GM18951 (cell line): ENCODE data around the gene CENPE.

Experiments used
- POLR2A ChIP-seq: IDR thresholded peaks from 4 replicates; pipeline ENCODE4 v1.6.1; 2011; ENCODE audit warnings: mild to moderate bottlenecking; ENCODE audit not compliant: insufficient read length, insufficient read depth; ENCODE audit errors: extremely low read depth
- in situ Hi-C: fragments of 300-500 bp; cut with MboI; formaldehyde crosslinking; loops from one replicate; pipeline ENCODE4 v1.12.0; 2022; ENCODE audit warnings: low sequenced_read_pairs, mixed read lengths, inconsistent platforms; ENCODE audit not compliant: unreplicated experiment

The CENPE gene

DNA sequence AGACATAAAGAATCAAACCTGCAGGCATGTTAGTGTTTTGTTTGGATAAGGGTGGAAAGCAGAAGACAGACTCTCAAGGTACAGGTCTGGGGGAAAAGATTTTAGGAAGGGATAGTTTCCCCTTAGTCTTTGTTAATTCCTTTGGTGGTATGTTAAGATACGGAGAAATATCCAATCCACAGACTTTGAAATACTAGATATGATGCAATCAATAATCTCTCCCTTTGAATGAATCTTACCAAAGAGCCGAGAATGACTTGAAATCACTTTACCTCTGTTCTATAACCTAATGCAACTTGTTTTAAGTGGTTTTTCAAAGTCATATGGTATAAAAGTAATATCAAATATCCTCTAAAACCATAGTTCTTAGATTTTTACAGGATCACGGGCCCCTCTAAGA, 93.3 kb downstream of the CENPE start:
- in situ Hi-C loops: loop anchor here (10.0 kb wide), 1 partner anchor 480 kb away; no protein-coding TSS in a partner anchor
- TF ChIP-seq POLR2A: no peak

DNA sequence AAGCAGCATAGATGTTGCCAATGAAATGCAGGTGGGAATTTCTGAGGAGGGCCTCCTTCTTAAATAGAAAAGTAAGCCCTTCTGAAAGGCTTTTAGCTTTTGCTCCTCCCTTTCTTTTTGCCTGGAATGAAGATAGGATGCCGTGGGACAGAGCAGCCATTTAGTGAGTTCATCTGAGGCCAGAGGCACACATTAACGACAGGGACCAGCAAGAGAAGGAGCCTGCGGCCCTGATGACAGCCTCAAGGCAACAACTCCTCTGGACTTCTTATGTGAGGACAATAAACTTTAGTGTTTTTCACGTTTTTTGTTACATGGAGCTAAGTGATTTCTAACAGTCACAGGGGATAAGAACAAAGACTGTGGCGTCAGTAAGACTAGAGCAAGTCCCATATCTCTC, 97.5 kb downstream of the CENPE start:
- no peak for TF ChIP-seq POLR2A
- in situ Hi-C loops: loop anchor here (10.0 kb wide), 1 partner anchor 476 kb away; no protein-coding TSS in a partner anchor

DNA sequence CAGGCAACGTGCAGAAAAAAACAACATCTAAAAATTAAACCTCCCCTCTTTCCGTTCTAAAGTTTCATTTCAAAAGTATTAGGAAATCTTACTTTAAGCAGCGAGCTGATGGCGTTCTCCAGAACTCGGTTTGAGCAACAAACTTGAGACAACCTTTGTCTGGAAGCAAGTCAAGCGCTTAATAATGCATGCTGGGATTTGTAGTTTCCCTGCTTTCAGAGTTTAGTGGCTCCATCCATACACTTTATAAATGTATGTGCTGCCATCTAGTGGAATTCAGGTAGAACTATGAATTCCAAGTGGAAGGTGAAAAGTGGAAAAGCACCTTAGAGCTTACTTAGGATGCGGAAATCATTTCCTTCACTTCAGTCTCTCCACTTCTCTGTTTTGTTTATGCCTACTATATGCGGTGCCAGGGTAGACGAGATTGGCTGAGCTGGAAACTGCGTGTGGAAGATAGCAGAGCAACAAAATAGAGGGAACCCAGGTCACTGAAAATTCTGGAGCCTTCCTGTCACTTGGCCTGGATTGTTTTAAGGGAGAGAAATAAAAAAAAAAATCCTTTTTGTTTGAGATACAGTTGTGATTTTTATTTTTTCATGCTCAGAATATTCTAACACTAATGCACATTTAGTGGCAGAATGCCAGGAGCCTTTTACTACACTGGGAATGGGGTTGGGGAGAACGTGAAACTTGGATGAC, 98.3 kb downstream of the CENPE start, which contains the start of gene BDH2:
TSS of gene BDH2 (minus strand) at position 144 of the 702 bp plus-strand sequence. CDS start 3,580 bp downstream, outside the sequence.
- in situ Hi-C loops: loop anchor here (10.0 kb wide), 1 partner anchor 475 kb away; no protein-coding TSS in a partner anchor
- no peak for TF ChIP-seq POLR2A

DNA sequence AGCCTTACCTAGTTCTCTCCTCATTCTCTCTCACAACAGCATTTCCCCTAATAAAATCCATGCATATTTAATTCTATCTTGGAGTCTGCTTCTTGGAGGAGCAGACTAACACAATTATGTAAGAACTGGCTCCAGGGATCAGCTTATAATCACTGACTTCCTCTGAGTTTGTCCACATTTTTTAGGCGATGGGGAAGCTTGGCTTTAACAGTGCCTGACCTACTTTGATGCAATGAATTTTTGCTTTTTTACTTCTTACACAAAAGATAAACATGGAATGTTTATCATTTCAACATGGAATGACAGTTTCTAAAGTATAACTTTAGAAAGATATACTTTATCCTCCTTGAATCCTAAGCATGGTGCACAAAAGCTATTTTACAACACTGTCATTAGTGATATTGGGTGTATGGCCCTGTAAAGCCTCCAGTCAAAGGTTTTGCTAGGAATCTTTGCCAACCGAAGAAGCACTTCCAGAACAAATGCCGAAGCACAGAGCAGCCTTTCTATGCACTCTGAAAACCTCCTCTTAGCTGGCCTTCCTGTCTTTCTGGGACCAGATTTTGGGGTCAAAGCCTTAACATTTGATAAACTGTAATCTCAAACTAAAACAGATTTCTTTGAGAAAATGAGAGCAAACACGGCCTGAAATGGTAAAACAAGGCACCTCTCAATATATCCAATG, 99.2 kb downstream of the CENPE start:
- in situ Hi-C loops: no loop called here

DNA sequence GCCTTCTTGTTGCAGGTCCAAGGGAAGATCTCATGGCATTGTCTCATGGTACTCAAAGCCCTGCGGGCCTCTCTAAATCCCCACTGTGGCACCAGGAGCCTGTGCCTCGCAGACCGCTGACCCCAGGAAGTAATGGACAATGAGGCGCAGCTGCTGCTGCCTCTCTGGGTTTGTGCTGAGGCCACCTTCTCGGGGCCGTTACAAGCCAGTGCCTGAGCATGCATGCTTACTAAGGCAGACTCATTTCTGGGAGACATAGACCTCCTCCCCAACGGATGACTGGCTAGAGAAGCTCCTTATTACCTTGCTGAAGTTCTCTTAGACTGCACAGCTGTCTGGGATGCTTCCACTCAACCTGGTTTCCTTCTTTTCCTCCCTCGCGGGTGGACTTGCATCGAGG, 99.8 kb downstream of the CENPE start:
- no peak for TF ChIP-seq POLR2A
- in situ Hi-C loops: no loop called here

More for the DNA sequence above, 99.2 kb downstream of the CENPE start:
- no peak for TF ChIP-seq POLR2A

DNA sequence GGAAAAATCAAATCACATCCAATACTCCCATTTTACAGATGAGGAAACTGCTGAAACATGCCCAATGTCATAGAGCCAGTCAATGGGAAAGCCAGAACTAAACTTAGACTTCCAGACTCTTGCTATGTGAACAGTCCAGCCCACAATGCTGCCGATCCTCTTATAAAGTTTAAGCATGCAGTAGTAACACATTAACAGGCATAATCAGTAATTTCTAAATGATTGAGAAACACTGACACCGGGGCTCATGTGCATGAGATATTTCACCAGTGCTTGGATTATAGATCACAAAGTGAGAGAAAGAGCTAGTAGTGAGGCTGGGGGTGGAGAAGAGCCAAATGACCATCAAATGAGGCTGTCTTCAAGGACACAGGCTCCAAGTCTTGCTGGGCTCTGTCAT, 101.0 kb downstream of the CENPE start:
- in situ Hi-C loops: no loop called here
- no peak for TF ChIP-seq POLR2A

DNA sequence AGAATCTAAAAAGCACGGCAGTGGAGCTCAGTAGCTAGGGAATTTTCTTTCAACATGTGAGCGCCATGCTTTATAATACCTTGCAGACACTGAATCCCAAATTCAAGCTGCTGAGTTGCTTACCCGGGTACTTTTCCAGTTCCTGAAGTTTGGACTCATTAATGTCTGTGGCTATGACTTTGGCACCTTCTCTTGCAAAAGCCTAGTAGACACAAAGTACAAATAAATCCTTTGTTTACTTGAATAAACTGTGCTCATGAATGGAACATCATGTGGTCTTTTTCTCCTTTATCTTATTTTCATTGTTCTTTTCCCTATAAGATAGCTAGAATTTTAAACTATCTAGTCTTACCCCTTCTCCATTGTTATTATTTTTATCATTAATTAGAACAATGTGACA, 103.1 kb downstream of the CENPE start:
- in situ Hi-C loops: no loop called here
- no peak for TF ChIP-seq POLR2A

DNA sequence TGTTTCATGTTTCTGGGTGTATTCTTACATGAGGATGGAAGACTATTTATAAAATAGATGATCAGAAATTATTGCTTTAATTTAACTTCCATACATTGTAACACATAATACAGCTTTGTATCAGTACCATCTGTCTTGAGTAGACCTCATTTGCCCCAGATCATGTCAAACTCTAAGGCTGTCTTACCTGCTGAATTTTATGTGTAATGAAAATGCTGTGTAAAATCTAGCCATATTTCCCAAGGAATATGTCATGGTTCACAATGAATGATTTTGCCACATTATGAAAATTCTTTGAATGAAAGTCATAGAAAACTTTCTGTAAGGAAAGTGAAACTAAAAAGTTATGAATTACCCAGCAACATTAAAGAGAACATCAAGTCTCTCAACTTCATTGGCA, 105.9 kb downstream of the CENPE start:
- in situ Hi-C loops: no loop called here
- TF ChIP-seq POLR2A: no peak

DNA sequence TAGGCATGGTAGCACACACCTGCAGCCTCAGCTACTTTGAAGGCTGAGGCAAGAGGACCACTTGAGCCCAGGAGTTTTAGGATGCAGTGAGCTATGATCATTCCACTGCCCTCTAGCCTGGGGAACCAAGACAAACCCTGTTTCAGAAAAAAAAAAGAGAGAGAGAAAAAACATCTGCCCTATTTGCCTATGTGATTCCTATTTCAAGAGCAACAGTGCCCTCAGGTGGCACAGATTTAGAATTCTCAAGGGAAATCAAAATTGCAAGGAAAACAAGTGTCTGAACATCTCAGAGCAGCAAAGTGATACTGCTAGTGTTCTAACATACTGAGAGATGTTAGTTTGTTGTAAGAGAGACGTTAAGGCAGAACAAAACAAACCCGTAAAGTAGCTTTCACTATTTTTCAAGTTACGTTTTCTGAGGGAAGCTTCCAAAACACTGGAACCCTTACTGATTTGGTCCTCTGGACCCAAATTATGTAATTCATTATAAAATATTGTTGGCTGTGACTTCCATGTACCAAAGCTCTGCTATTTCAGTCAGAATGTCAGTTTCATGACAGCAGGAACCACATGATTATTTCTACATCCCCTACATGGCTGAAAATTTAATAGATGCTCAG, 106.4 kb downstream of the CENPE start:
- in situ Hi-C loops: no loop called here

DNA sequence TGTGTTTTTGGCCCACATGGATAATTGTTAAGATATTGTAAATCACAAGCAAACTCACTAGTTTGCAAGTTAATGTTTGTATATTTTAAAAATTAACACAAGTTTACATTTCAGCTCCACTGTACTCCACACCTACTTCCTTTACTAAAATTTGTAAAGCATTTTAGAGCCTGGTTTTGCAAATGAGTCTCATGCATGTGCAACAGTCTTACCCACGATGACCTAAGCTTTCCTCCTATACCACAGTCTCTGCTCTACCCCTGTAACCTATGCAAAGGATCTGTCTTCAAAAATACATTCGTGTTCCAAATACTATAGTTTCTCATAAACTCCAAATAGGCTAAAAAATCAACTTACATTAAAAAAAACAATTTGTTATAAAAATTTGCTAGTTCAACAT, 108.7 kb downstream of the CENPE start:
- no peak for TF ChIP-seq POLR2A
- in situ Hi-C loops: no loop called here

More for the DNA sequence above, 106.4 kb downstream of the CENPE start:
- no peak for TF ChIP-seq POLR2A

DNA sequence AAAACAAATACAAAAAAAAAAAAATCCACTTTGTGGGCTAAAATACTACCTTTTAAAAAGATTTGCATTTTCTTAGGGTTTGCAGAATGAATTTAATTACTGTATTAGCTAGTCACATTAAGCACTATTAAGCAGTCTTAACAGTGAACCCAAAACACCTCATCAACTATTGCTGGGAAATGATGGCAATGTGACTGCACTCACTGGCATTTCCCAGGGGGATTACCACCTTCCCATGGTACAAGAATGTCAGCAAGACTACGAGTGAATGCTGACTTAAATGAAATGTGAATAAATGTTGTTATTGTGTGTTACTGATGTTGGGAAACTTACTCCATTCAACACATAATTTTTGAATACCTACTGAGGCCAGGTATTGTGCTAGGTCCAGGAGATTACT, 111.6 kb downstream of the CENPE start:
- in situ Hi-C loops: no loop called here
- TF ChIP-seq POLR2A: no peak

DNA sequence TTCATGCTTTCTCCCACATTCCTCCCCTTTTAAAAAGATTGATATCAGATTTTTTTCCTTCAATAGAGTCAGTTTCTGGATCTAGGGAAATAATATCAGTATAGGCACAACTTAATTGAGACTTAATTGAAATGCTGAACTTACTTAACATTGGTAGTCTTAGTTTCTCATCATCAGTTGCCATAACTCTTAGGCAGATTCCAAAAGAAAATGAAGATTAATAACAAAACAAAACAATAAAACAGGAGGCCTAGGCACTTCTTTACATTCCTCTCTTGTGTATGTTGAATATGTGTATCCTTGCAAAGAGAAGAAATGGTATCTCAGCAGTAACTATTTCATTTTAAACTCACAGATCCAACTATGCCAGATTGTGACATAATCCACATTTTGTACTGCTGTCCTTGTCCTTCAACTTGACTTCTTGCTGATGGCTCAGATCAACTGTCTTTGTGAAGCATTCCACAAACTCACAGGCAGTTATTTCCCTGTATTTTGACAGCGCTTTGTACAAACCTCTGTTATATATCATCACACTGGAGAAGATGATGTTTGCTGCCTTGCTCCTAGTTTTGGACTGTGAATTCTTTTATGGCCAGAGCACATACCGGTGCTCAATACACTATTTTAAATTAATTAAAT, 112.5 kb downstream of the CENPE start:
- TF ChIP-seq POLR2A: no peak
- in situ Hi-C loops: no loop called here

DNA sequence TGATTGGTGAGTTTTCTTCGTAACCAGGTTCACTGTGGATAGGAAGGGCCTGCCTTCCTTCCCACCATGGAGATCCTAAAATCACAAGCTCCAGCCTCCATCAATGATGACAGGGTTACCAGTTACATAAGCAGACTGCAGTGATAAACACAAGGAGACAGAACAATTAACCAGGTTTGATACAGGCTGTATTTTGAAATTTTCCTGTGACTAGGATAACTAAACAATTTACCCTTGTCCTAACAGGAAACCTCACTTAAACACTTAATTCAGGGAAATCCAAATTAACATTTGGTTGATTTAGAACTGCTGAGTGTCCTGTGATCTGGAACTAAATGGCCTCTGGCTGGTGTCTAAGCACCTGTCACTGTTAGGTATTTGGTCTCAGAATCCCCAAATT, 118.5 kb downstream of the CENPE start:
- in situ Hi-C loops: no loop called here
- no peak for TF ChIP-seq POLR2A
